ENCODE results near the gene ANTXR1. TPM values are rescaled to one million over a fixed set of nuclear protein-coding genes. Genes with fewer than 3 reads are reported as not detected.
A peak's percentile ranks its signal among the peaks of the same experiment; 100 is the strongest.

ANTXR1 gene
- total RNA-seq, result 10.7 and 17.3 TPM in 2 replicates
- polyA plus RNA-seq, result 3.7 and 4.2 TPM in 2 replicates
- 4.4 and 4.6 TPM in 2 replicates for polyA plus RNA-seq (2011; cell fraction: cytosol; rRNA removed)
- polyA plus RNA-seq (2011; cell fraction: nucleus; rRNA removed), result 5.1 and 5.7 TPM in 2 replicates
- polyA plus RNA-seq (2012), result 8.0 and 12.6 TPM in 2 replicates
- polyA minus RNA-seq, result 8.2 and 10.1 TPM in 2 replicates
- 19.8 TPM for polyA minus RNA-seq (2011; cell fraction: cytosol; rRNA and poly(A)+ RNA removed)
- polyA minus RNA-seq (2011; cell fraction: nucleus; rRNA and poly(A)+ RNA removed), result 11.4 and 13.4 TPM in 2 replicates
- Bru-seq, nascent RNA, result percentile 49 among the genes with signal in this experiment
- percentile 43 among the genes with signal in this experiment for BruChase-seq, experiment 1, labeled RNA remaining after a 6-hour chase
- BruChase-seq, experiment 2, labeled RNA remaining after a 2-hour chase, result percentile 37 among the genes with signal in this experiment
- long read RNA-seq, partial matches to known transcripts, result 1 of 13 reads
- long read RNA-seq, other reads (novel, unspliced or antisense), result 7 of 13 reads

DNA sequence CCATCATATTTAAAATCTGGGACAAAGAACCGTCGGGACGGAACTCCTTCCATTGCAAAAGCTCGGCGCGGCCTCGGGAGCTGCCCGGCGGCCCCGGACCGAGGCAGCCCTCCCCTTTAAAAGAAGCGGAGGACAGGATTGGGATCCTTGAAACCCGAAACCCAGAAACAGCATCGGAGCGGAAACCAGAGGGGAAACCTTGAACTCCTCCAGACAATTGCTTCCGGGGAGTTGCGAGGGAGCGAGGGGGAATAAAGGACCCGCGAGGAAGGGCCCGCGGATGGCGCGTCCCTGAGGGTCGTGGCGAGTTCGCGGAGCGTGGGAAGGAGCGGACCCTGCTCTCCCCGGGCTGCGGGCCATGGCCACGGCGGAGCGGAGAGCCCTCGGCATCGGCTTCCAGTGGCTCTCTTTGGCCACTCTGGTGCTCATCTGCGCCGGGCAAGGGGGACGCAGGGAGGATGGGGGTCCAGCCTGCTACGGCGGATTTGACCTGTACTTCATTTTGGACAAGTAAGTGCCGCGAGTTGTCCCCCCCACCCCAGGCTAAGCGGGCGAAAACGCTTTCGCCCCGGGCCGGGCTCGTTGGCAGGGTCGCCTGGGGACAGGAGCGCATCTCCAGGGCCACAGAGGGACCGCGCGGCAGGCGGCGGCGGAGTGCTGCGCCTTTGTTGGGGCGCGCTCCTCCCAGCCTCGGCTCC is at the start of gene ANTXR1:
ANTXR1 (plus strand) TSS at position 38 of the 698 bp plus-strand sequence; CDS start at position 359, 321 bp downstream.
- H3K27me3 ChIP-seq (ENCODE audit: control insufficient read depth in 2 of 2, insufficient read depth in 2 of 2, low read length in 2 of 2), result peaks cover 7 to 9% of the 10 kb centered on the region in 2 experiments
- intact Hi-C loops (cut with micrococcal nuclease), result loop anchor here (1.0 to 5.0 kb wide), 3 partner anchors 70 to 294 kb away; no protein-coding TSS in a partner anchor
- no peaks in the 10 kb centered on the region for H3K9me3 ChIP-seq (replicated peaks; ENCODE audit: control insufficient read depth, insufficient read depth, low read length)
- H3K4me1 ChIP-seq (ENCODE audit: control insufficient read depth, extremely low read depth, insufficient read depth, low read length), result peaks cover 13% of the 10 kb centered on the region
- FAIRE-seq, result no peak
- dilution Hi-C loops (cut with MboI; ENCODE audit: extremely low pct_ligation_motif_present, low sequenced_read_pairs), result no loop called here
- H3K9me1 ChIP-seq (replicated peaks; ENCODE audit: control insufficient read depth, extremely low read depth, insufficient read depth, low read length), result no peaks in the 10 kb centered on the region
- peak within 1 kb of the TSS; percentile 91 for H2AFZ ChIP-seq (ENCODE audit: low read depth, low read length)
- POLR2A ChIA-PET, result no interaction called here
- no peaks in the 10 kb centered on the region for H3K36me3 ChIP-seq (ENCODE audit: control insufficient read depth in 2 of 2, extremely low read depth in 1 of 2, insufficient read depth in 2 of 2, low read length in 2 of 2)
- CTCF ChIA-PET, result interaction anchor here (0.6 to 3.2 kb wide), 9 partner anchors 9 to 733 kb away, joined by 3 to 25 read pairs (median 4); no protein-coding TSS in a partner anchor
- peak within 1 kb of the TSS; percentile 54 to 79 (median 63) for H3K4me3 ChIP-seq (replicated peaks in 1 of 3; ENCODE audit: insufficient read depth in 1 of 3, low read depth in 1 of 3, low read length in 3 of 3)
- H3K9ac ChIP-seq (replicated peaks; ENCODE audit: extremely low read depth, insufficient read depth, low read length), result peak within 1 kb of the TSS; percentile 50
- H4K20me1 ChIP-seq (replicated peaks; ENCODE audit: control insufficient read depth, extremely low read depth, insufficient read depth, low read length), result no peaks in the 10 kb centered on the region
- no peak for TF ChIP-seq MYC (IDR thresholded peaks at IDR 0.05; ENCODE audit: low read depth, low read length)
- no peak for TF ChIP-seq GATA2 (IDR thresholded peaks at IDR 0.05; ENCODE audit: insufficient read depth, insufficient read length, low read depth, low read length)
- no peak for TF ChIP-seq FOS (IDR thresholded peaks at IDR 0.05; ENCODE audit: borderline replicate concordance, insufficient read depth, low read length)
- TF ChIP-seq POLR2AphosphoS5 (IDR thresholded peaks at IDR 0.05; ENCODE audit: insufficient read depth, low read depth, low read length), result no peak
- TF ChIP-seq, protein P1, sequence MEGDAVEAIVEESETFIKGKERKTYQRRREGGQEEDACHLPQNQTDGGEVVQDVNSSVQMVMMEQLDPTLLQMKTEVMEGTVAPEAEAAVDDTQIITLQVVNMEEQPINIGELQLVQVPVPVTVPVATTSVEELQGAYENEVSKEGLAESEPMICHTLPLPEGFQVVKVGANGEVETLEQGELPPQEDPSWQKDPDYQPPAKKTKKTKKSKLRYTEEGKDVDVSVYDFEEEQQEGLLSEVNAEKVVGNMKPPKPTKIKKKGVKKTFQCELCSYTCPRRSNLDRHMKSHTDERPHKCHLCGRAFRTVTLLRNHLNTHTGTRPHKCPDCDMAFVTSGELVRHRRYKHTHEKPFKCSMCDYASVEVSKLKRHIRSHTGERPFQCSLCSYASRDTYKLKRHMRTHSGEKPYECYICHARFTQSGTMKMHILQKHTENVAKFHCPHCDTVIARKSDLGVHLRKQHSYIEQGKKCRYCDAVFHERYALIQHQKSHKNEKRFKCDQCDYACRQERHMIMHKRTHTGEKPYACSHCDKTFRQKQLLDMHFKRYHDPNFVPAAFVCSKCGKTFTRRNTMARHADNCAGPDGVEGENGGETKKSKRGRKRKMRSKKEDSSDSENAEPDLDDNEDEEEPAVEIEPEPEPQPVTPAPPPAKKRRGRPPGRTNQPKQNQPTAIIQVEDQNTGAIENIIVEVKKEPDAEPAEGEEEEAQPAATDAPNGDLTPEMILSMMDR (IDR thresholded peaks at IDR 0.05; ENCODE audit: extremely low read depth in 1 of 2, insufficient read depth in 1 of 2, low read depth in 1 of 2, low read length in 2 of 2), result no peak
- no peak for TF ChIP-seq EZH2 (IDR thresholded peaks at IDR 0.05; ENCODE audit: borderline replicate concordance, low read depth, low read length, severe bottlenecking)
- TF ChIP-seq JUN (IDR thresholded peaks at IDR 0.05; ENCODE audit: borderline replicate concordance, insufficient read depth, insufficient read length, low read depth), result no peak
- no peak for TF ChIP-seq POLR2A (IDR thresholded peaks at IDR 0.05; ENCODE audit: low read depth, low read length)
- TF ChIP-seq, protein P2, sequence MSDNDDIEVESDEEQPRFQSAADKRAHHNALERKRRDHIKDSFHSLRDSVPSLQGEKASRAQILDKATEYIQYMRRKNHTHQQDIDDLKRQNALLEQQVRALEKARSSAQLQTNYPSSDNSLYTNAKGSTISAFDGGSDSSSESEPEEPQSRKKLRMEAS (IDR thresholded peaks at IDR 0.05; ENCODE audit: insufficient read depth, insufficient read length), result no peak
- peak; percentile 13 for DNase-seq (ENCODE audit: low read depth, low spot score)
- H3K27ac ChIP-seq (ENCODE audit: insufficient read depth, low read depth, low read length), result peak within 1 kb of the TSS; percentile 5
- H3K79me2 ChIP-seq (ENCODE audit: control insufficient read depth, insufficient read depth, low read length), result no peaks in the 10 kb centered on the region
- BruUV-seq (replicated peaks), result TSS peak; percentile 42
- peak within 1 kb of the TSS; percentile 95 for H3K4me2 ChIP-seq (ENCODE audit: insufficient read depth, low read length)
